Activated CD8-positive, alpha-beta T cell treated with anti-CD3 and anti-CD28 coated beads, Interleukin-2, amount 10 ng/mL, durations not matched to agents 7 days and 5 days (primary cell): ENCODE results near the gene NSF. TPM values are rescaled to one million over a fixed set of nuclear protein-coding genes. Genes with fewer than 3 reads are reported as not detected.
"Not testable (repeated sequence)": the region's sequence is repeated elsewhere in the genome, so short reads cannot be mapped to it uniquely, and the experiment has no call there.

Experiments
- ATAC-seq: fragments of 150-1000 bp; cut with Tn5 transposase; one replicate; pipeline ENCODE4 v1.10.0; 2021; ENCODE audit warnings: moderate library complexity
- CTCF ChIA-PET: fragments of 350-600 bp; sonication (Branson Sonifier 250); formaldehyde crosslinking; loops from one replicate; lab custom pipeline; 2021; ENCODE audit warnings: antibody characterized with exemption; lab: Charles Lee
- POLR2A ChIA-PET: fragments of 350-600 bp; sonication (Branson Sonifier 250); formaldehyde crosslinking; loops from one replicate; lab custom pipeline; 2021; ENCODE audit warnings: antibody characterized with exemption; lab: Charles Lee
- DNase-seq: peaks from one replicate; pipeline ENCODE4 v3.0.0-alpha.2; 2020
- H3K27ac Mint-ChIP-seq: one replicate; pipeline ENCODE4 v1.8.0; 2021; ENCODE audit warnings: mild to moderate bottlenecking, mixed read lengths
- H3K27me3 Mint-ChIP-seq: one replicate; pipeline ENCODE4 v1.8.0; 2021; ENCODE audit warnings: low read depth, mixed read lengths
- H3K36me3 Mint-ChIP-seq: one replicate; pipeline ENCODE4 v1.8.0; 2021; ENCODE audit warnings: low read depth, mixed read lengths
- H3K4me1 Mint-ChIP-seq: one replicate; pipeline ENCODE4 v1.8.0; 2021; ENCODE audit warnings: low read depth, mixed read lengths
- H3K4me3 Mint-ChIP-seq: one replicate; pipeline ENCODE4 v1.8.0; 2021; ENCODE audit warnings: mild to moderate bottlenecking, mixed read lengths
- H3K9me3 Mint-ChIP-seq: one replicate; pipeline ENCODE4 v1.8.0; 2022; ENCODE audit warnings: mixed read lengths; ENCODE audit not compliant: insufficient read depth
- total RNA-seq, 2 experiments: library from RNA; stranded (reverse); gene quantifications; one replicate each; pipeline ENCODE4 v1.2.3, GENCODE V29; 2021

The NSF gene
- total RNA-seq, 2 experiments from 2014 or later, result 52.5 to 62.8 TPM

DNA sequence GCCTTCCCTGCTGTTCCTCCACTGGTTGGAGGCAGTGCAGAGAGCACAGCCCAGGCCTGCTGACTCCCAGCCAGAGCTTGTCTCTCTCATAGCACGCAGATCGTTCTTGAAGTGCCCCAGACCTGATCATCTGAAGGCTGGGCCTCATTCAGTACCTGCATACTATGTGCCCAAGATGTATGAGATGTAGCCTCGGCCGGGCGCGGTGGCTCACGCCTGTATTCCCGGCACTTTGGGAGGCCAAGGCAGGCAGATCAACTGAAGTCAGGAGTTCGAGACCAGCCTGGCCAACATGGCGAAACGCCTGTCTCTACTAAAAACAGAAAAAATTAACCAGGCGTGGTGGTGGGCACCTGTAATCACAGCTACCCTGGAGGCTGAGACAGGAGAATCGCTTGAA is 197.0 kb downstream of the NSF start:
- POLR2A ChIA-PET, result no interaction called here
- no peaks in the 10 kb centered on the region for H3K36me3 Mint-ChIP-seq
- H3K27me3 Mint-ChIP-seq, result peaks cover 7% of the 10 kb centered on the region
- no peaks in the 10 kb centered on the region for H3K9me3 Mint-ChIP-seq
- H3K4me3 Mint-ChIP-seq, result no peak overlapping the region
- ATAC-seq, result no peak
- DNase-seq, result no peak
- CTCF ChIA-PET, result no interaction called here
- H3K4me1 Mint-ChIP-seq, result no peaks in the 10 kb centered on the region
- H3K27ac Mint-ChIP-seq, result no peak overlapping the region

DNA sequence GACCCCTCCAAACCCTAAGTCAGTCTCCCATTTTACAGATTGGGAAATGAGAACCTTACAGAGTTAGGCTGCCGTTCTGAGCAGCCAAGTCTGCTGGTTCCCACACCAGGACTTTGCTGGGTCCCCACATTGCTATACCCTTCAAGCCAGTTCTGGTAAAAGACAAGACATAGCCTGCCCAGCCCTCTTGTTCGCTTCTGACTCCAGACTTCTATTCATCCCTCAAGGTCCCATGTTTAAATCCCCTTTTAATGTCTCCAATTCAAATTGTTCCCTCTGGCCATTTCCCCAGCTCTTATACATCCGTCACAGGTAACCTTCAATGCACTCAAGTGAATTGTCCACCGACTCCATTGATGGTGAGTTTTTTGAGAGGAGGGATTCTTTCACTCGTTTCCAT is 197.8 kb downstream of the NSF start:
- Mint-ChIP-seq H3K27me3 (peaks cover 8% of the 10 kb centered on the region), H3K27ac (no peak overlapping the region), H3K9me3 (no peaks in the 10 kb centered on the region), H3K36me3 (no peaks in the 10 kb centered on the region), H3K4me3 (no peak overlapping the region), H3K4me1 (no peaks in the 10 kb centered on the region)
- POLR2A ChIA-PET, result no interaction called here
- CTCF ChIA-PET, result no interaction called here
- ATAC-seq (no peak), DNase-seq (no peak)

DNA sequence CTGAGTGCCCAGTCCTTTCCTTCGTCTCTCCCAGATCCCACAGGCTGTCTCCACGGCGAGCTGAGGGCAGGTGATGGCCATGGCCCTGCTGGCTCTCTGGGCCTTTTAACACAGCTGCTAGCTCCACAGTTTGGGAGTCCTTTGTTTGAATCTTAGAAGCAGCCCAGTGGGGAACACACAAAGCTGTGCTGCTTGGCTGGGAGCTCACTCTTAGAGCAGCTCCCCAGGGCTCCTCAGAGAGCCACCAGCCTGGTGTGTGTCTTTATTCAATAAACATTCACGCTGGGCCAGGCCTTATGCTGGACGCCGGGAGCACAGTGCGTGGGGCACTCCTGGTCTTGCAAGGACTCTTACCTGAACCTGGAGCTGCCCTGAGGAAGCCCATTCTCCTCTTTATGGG is 198.3 kb downstream of the NSF start:
- H3K4me3 Mint-ChIP-seq, result no peak overlapping the region
- ChIA-PET POLR2A (no interaction called here), CTCF (no interaction called here)
- DNase-seq, result no peak
- ATAC-seq, result no peak
- peaks cover 13% of the 10 kb centered on the region for H3K27me3 Mint-ChIP-seq
- H3K4me1 Mint-ChIP-seq, result no peaks in the 10 kb centered on the region
- H3K36me3 Mint-ChIP-seq, result no peaks in the 10 kb centered on the region
- H3K9me3 Mint-ChIP-seq, result no peaks in the 10 kb centered on the region
- H3K27ac Mint-ChIP-seq, result no peak overlapping the region

GRCh38 chr17:46789610-46790009 is 199.1 kb downstream of the NSF start:
- DNase-seq (no peak), ATAC-seq (no peak)
- H3K27ac Mint-ChIP-seq, result no peak overlapping the region
- no peaks in the 10 kb centered on the region for H3K9me3 Mint-ChIP-seq
- H3K4me3 Mint-ChIP-seq, result no peak overlapping the region
- ChIA-PET CTCF (no interaction called here), POLR2A (no interaction called here)
- H3K4me1 Mint-ChIP-seq, result no peaks in the 10 kb centered on the region
- no peaks in the 10 kb centered on the region for H3K36me3 Mint-ChIP-seq
- H3K27me3 Mint-ChIP-seq, result peaks cover 19% of the 10 kb centered on the region

- ChIA-PET CTCF (no interaction called here), POLR2A (no interaction called here)
- no peak overlapping the region for H3K27ac Mint-ChIP-seq
- no peak for DNase-seq
- no peak for ATAC-seq
- no peaks in the 10 kb centered on the region for H3K4me1 Mint-ChIP-seq
- no peak overlapping the region for H3K4me3 Mint-ChIP-seq
- H3K36me3 Mint-ChIP-seq, result no peaks in the 10 kb centered on the region
- H3K9me3 Mint-ChIP-seq, result no peaks in the 10 kb centered on the region
- peaks cover 19% of the 10 kb centered on the region for H3K27me3 Mint-ChIP-seq
Measured at GRCh38 chr17:46790216-46790615, 199.7 kb downstream of the NSF start.

DNA sequence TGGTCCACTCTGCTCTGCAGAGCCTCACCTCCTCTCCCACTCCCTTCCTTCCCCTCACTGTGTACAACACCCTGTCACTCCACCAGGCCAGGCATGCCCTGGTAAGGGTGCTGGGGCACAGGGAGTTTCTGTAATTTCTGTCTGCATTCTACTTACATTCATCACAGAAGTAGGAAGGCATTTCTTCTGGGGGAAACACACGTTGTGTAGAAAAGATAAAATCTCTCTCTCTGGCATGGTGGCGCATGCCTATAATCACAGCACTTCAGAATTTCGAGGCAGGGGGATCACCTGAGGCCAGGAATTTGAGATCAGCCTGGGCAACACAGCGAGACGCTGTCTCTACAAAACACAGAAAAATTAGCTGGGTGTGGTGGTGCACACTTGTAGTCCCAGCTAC is 201.1 kb downstream of the NSF start:
- H3K36me3 Mint-ChIP-seq, result no peaks in the 10 kb centered on the region
- H3K4me3 Mint-ChIP-seq, result no peak overlapping the region
- no peak overlapping the region for H3K27ac Mint-ChIP-seq
- ChIA-PET POLR2A (no interaction called here), CTCF (no interaction called here)
- no peaks in the 10 kb centered on the region for H3K9me3 Mint-ChIP-seq
- no peak for ATAC-seq
- peaks cover 23% of the 10 kb centered on the region for H3K27me3 Mint-ChIP-seq
- DNase-seq, result no peak
- no peaks in the 10 kb centered on the region for H3K4me1 Mint-ChIP-seq

DNA sequence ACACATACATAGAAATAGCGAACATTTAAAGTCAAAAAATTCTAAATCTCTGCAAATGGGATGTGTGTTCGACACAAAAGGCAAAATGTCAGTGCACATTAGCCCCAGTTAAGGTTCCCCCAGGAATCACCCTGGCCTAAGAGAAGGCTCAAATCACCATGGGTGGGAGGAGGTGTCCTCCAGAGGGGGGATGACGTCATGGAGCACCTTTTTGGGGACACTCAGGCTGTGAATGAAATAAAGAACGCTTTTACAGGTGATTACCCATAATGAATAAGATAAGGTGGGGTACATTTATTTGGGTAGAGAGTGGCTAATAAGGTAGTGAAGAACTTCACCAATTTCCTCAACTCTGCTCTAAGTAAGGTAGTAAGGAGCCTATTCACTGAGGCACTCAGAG is 201.6 kb downstream of the NSF start:
- Mint-ChIP-seq H3K9me3 (no peaks in the 10 kb centered on the region), H3K4me3 (no peak overlapping the region), H3K36me3 (no peaks in the 10 kb centered on the region), H3K27me3 (peaks cover 24% of the 10 kb centered on the region), H3K27ac (no peak overlapping the region), H3K4me1 (no peaks in the 10 kb centered on the region)
- POLR2A ChIA-PET, result no interaction called here
- CTCF ChIA-PET, result no interaction called here
- DNase-seq (no peak), ATAC-seq (no peak)

GRCh38 chr17:46793023-46793422 is 202.6 kb downstream of the NSF start:
- CTCF ChIA-PET, H3K9me3 Mint-ChIP-seq: not testable (repeated sequence)

GRCh38 chr17:46793541-46793940 is 203.1 kb downstream of the NSF start:
- H3K36me3 Mint-ChIP-seq, result no peaks in the 10 kb centered on the region
- no peaks in the 10 kb centered on the region for H3K4me1 Mint-ChIP-seq
- no peak overlapping the region for H3K4me3 Mint-ChIP-seq
- DNase-seq (no peak), ATAC-seq (no peak)
- CTCF ChIA-PET, result no interaction called here
- H3K27me3 Mint-ChIP-seq, result peaks cover 19% of the 10 kb centered on the region
- no peak overlapping the region for H3K27ac Mint-ChIP-seq
- POLR2A ChIA-PET, result no interaction called here
- H3K9me3 Mint-ChIP-seq, result no peaks in the 10 kb centered on the region

More at GRCh38 chr17:46793023-46793422, 202.6 kb downstream of the NSF start:
- ATAC-seq, H3K4me3 Mint-ChIP-seq, H3K4me1 Mint-ChIP-seq, DNase-seq, H3K27ac Mint-ChIP-seq, POLR2A ChIA-PET, H3K36me3 Mint-ChIP-seq: not testable (repeated sequence)
- peaks cover 24% of the 10 kb centered on the region for H3K27me3 Mint-ChIP-seq

GRCh38 chr17:46794318-46794717 is 203.8 kb downstream of the NSF start:
- no peak for DNase-seq

DNA sequence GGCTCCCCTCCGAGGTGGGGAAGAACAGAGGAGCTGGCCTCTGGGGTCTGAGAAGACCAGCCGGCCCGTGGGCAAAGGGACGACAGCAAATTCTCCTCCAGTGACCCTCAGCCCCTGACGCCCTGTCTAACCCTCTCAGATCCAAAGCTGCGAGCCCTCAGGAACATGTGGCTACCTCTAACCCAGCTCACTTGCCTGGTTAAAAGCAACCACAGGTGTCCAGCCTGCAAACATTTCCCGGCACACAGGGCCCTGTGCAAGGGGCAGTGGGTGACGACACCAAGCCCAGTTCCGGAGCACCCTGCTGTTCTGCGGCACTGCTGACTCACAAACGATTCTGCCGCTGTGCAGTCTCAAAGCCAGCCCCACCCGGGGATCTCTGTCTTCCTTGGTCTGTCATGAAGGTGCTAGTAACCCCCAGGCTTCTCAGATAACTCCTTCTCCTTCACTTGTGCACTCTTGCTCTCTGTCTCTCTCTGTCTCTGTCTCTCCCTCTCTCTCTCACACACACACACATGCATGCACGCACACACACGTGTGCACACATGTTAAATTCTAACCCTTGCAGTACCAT is 205.0 kb downstream of the NSF start:
- POLR2A ChIA-PET, result no interaction called here
- Mint-ChIP-seq H3K4me3 (no peak overlapping the region), H3K27ac (no peak overlapping the region), H3K9me3 (no peaks in the 10 kb centered on the region), H3K27me3 (peaks cover 17% of the 10 kb centered on the region), H3K36me3 (no peaks in the 10 kb centered on the region), H3K4me1 (no peaks in the 10 kb centered on the region)
- ATAC-seq (no peak), DNase-seq (no peak)
- CTCF ChIA-PET, result no interaction called here

More at GRCh38 chr17:46794318-46794717, 203.8 kb downstream of the NSF start:
- peaks cover 17% of the 10 kb centered on the region for H3K27me3 Mint-ChIP-seq
- ATAC-seq, result no peak
- H3K9me3 Mint-ChIP-seq, result no peaks in the 10 kb centered on the region
- H3K4me1 Mint-ChIP-seq, result no peaks in the 10 kb centered on the region
- H3K36me3 Mint-ChIP-seq, result no peaks in the 10 kb centered on the region
- H3K27ac Mint-ChIP-seq, result no peak overlapping the region
- POLR2A ChIA-PET, result no interaction called here
- H3K4me3 Mint-ChIP-seq, result no peak overlapping the region
- CTCF ChIA-PET, result no interaction called here

GRCh38 chr17:46796084-46796483 is 205.6 kb downstream of the NSF start:
- ChIA-PET POLR2A (no interaction called here), CTCF (no interaction called here)
- H3K27me3 Mint-ChIP-seq, result peaks cover 20% of the 10 kb centered on the region
- H3K36me3 Mint-ChIP-seq, result no peaks in the 10 kb centered on the region
- no peak overlapping the region for H3K27ac Mint-ChIP-seq
- no peaks in the 10 kb centered on the region for H3K9me3 Mint-ChIP-seq
- no peaks in the 10 kb centered on the region for H3K4me1 Mint-ChIP-seq
- DNase-seq (no peak), ATAC-seq (no peak)
- no peak overlapping the region for H3K4me3 Mint-ChIP-seq

DNA sequence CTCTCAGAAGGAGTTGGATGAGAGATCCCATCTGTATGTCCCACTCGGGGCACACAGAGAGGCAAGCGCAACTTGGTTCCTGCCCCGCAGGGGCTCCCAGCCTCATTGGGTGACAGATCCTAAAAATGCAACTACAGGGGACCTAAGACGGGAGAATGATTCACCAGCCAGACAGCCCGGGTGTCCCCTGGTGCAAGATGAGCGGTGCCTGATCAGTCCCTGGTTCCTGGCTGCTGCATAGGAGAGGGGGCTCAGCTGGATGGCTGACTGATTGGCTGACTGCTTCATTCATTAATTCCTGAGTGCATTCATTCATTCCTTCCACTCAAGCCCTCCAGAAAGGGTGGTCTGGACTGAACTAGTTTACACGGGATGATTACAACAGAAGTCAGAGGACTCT is 206.1 kb downstream of the NSF start:
- DNase-seq (no peak), ATAC-seq (no peak)
- peaks cover 20% of the 10 kb centered on the region for H3K27me3 Mint-ChIP-seq
- no peak overlapping the region for H3K27ac Mint-ChIP-seq
- CTCF ChIA-PET, result no interaction called here
- no peaks in the 10 kb centered on the region for H3K9me3 Mint-ChIP-seq
- H3K36me3 Mint-ChIP-seq, result no peaks in the 10 kb centered on the region
- no peaks in the 10 kb centered on the region for H3K4me1 Mint-ChIP-seq
- H3K4me3 Mint-ChIP-seq, result no peak overlapping the region
- POLR2A ChIA-PET, result no interaction called here
